Coronary artery (tissue), 2 donors: Measurements from ENCODE around the gene IQCH.
"Not testable (repeated sequence)": the region's sequence is repeated elsewhere in the genome, so short reads cannot be mapped to it uniquely, and the experiment has no call there.

Source experiments
- DNase-seq: peaks from one replicate; pipeline ENCODE4 v3.0.0-alpha.2; 2017; ENCODE audit warnings: low spot score
- H3K27ac ChIP-seq, 2 donors: fragments of 200-600 bp; sonication (generic); one replicate each; pipeline ENCODE4 v1.5.1; 2016 to 2019
- H3K4me3 ChIP-seq: fragments of 200-600 bp; sonication (generic); 2 replicates; pipeline ENCODE4 v1.5.1; 2016; ENCODE audit warnings: mild to moderate bottlenecking, moderate library complexity
- CTCF ChIP-seq: fragments of 200-600 bp; sonication (generic); IDR thresholded peaks from one replicate; pipeline ENCODE4 v1.5.1; 2019; ENCODE audit warnings: antibody characterized with exemption

Gene IQCH

GRCh38 chr15:67274236-67274635 lies 19.6 kb downstream of the IQCH start:
- Histone ChIP-seq H3K4me3 (no peak overlapping the region), H3K27ac (no peak overlapping the region)
- DNase-seq: no peak
- no peak for TF ChIP-seq CTCF

- no peak for DNase-seq
- TF ChIP-seq CTCF: no peak
These were observed 22.1 kb downstream of the IQCH start for GRCh38 chr15:67276666-67277065.

GRCh38 chr15:67280217-67280616 lies 25.6 kb downstream of the IQCH start:
- TF ChIP-seq CTCF: no peak
- Histone ChIP-seq H3K4me3 (no peak overlapping the region), H3K27ac (no peak overlapping the region)
- DNase-seq: no peak

More at GRCh38 chr15:67276666-67277065, 22.1 kb downstream of the IQCH start:
- no peak overlapping the region for H3K4me3 ChIP-seq
- H3K27ac ChIP-seq: no peak overlapping the region

- Histone ChIP-seq H3K27ac (no peak overlapping the region), H3K4me3 (no peak overlapping the region)
- TF ChIP-seq CTCF: no peak
- DNase-seq: no peak
These were observed 27.1 kb downstream of the IQCH start for GRCh38 chr15:67281714-67282113.

- not testable (repeated sequence) for H3K27ac ChIP-seq, DNase-seq, H3K4me3 ChIP-seq
These were observed 31.0 kb downstream of the IQCH start for GRCh38 chr15:67285625-67286024.

GRCh38 chr15:67286400-67286799 lies 31.8 kb downstream of the IQCH start:
- H3K27ac ChIP-seq, H3K4me3 ChIP-seq, DNase-seq: not testable (repeated sequence)

- H3K27ac ChIP-seq: no peak overlapping the region
- no peak for DNase-seq
- H3K4me3 ChIP-seq: no peak overlapping the region
- TF ChIP-seq CTCF: no peak
These were observed 35.7 kb downstream of the IQCH start for GRCh38 chr15:67290319-67290718.

GRCh38 chr15:67296188-67296587 lies 41.6 kb downstream of the IQCH start:
- no peak overlapping the region for H3K4me3 ChIP-seq
- DNase-seq: no peak
- no peak for TF ChIP-seq CTCF
- H3K27ac ChIP-seq: no peak overlapping the region
